GM12878 (cell line): Measurements from ENCODE around the gene PABPN1. TPM values are rescaled to one million over a fixed set of nuclear protein-coding genes. Genes with fewer than 3 reads are reported as not detected.

Experiments
- ATAC-seq: fragments of 200-7000 bp; cut with Tn5 transposase; 3 replicates; pipeline ENCODE4 v1.9.1; 2020; ENCODE audit warnings: mild to moderate bottlenecking, moderate library complexity
- BruUV-seq: library from RNA; stranded (reverse); fragments of 400-500 nt; replicated peaks from 2 replicates; lab custom pipeline; 2021; lab: Mats Ljungman, UMichigan
- CTCF ChIA-PET: fragments of 300-600 bp; sonication (Branson Sonifier 250); formaldehyde crosslinking; extraction: SDS; loops from one replicate; lab custom pipeline; 2021; ENCODE audit warnings: inconsistent platforms; lab: Yijun Ruan, JAX
- POLR2A ChIA-PET: fragments of 350-600 bp; formaldehyde crosslinking; extraction: SDS; loops from one replicate; lab custom pipeline; 2021; ENCODE audit warnings: inconsistent platforms; lab: Charles Lee
- RAD21 ChIA-PET: fragments of 300-600 bp; sonication (Branson Sonifier 250); formaldehyde crosslinking; loops from one replicate; lab custom pipeline; 2023; ENCODE audit warnings: antibody characterized with exemption; ENCODE audit not compliant: unreplicated experiment; lab: Charles Lee
- SMC1A ChIA-PET: fragments of 300-600 bp; sonication (Branson Sonifier 250); formaldehyde crosslinking; loops from one replicate; lab custom pipeline; 2023; ENCODE audit not compliant: unreplicated experiment, uncharacterized antibody; lab: Charles Lee
- DNase-seq: peaks from one replicate; pipeline ENCODE4 v3.0.0-alpha.2; 2011; ENCODE audit warnings: low read depth, low spot score
- FAIRE-seq: peaks from 3 replicates; lab custom pipeline; 2011; peaks lifted over from hg19 to GRCh38; lab: Jason Lieb, UNC
- H2AFZ ChIP-seq: 2 replicates; pipeline ENCODE4 v1.6.0; 2011; ENCODE audit warnings: low read depth, low read length, control low read depth; ENCODE audit not compliant: control insufficient read depth
- H3K27ac ChIP-seq: 2 replicates; pipeline ENCODE4 v1.5.1; 2011; ENCODE audit warnings: control low read depth; ENCODE audit not compliant: control insufficient read depth, insufficient read depth
- H3K27me3 ChIP-seq, 2 experiments: replicated peaks in 1 of 2; 2 replicates each; pipeline versions ENCODE4 v1.6.0 to v1.6.1; 2011; ENCODE audit warnings: low read length in 1 of 2; ENCODE audit not compliant: control insufficient read depth in 2 of 2, insufficient read depth in 2 of 2
- H3K36me3 ChIP-seq, 2 experiments: 2 replicates each; pipeline ENCODE4 v1.5.1; 2011; ENCODE audit warnings: low read length in 1 of 2; ENCODE audit not compliant: control insufficient read depth in 2 of 2, insufficient read depth in 2 of 2
- H3K4me1 ChIP-seq: 2 replicates; pipeline ENCODE4 v1.6.1; 2011; ENCODE audit warnings: mild to moderate bottlenecking, low read length, moderate library complexity, mixed read lengths; ENCODE audit not compliant: control insufficient read depth, insufficient read depth
- H3K4me2 ChIP-seq: 2 replicates; pipeline ENCODE4 v1.6.0; 2011; ENCODE audit warnings: control low read depth; ENCODE audit not compliant: control insufficient read depth, insufficient read depth
- H3K4me3 ChIP-seq: fragments of 200-600 bp; sonication (generic); 2 replicates; pipeline ENCODE4 v1.5.1; 2016
- H3K79me2 ChIP-seq: 2 replicates; pipeline ENCODE4 v1.6.0; 2011; ENCODE audit warnings: low read length; ENCODE audit not compliant: control insufficient read depth, insufficient read depth
- H3K9ac ChIP-seq: 2 replicates; pipeline ENCODE4 v1.8.0; 2011; ENCODE audit warnings: low read length, control low read depth, mixed read lengths; ENCODE audit not compliant: control insufficient read depth, insufficient read depth
- H3K9me3 ChIP-seq: replicated peaks from 3 replicates; pipeline ENCODE4 v1.5.1; 2011; ENCODE audit warnings: mild to moderate bottlenecking, low read length; ENCODE audit not compliant: control insufficient read depth, insufficient read depth
- H4K20me1 ChIP-seq: 2 replicates; pipeline ENCODE4 v1.6.0; 2011; ENCODE audit not compliant: control insufficient read depth, insufficient read depth
- BACH1 ChIP-seq: fragments of 450-650 bp; IDR thresholded peaks from 2 replicates; pipeline ENCODE4 v1.6.1; 2017; ENCODE audit warnings: mild to moderate bottlenecking, borderline replicate concordance
- BCL11A ChIP-seq: IDR thresholded peaks from 2 replicates; pipeline ENCODE4 v1.6.1; 2011; ENCODE audit warnings: low read depth, low read length
- BCL3 ChIP-seq: IDR thresholded peaks from 2 replicates; pipeline ENCODE4 v1.6.1; 2011; ENCODE audit warnings: borderline replicate concordance, low read depth, mild to moderate bottlenecking, moderate library complexity, low read length; ENCODE audit not compliant: insufficient read depth, poor library complexity, severe bottlenecking
- CBX5 ChIP-seq: sonication (generic); IDR thresholded peaks from 2 replicates; pipeline ENCODE4 v1.6.1; 2016; ENCODE audit warnings: low read depth, moderate library complexity, mild to moderate bottlenecking, inconsistent platforms
- CREB1 ChIP-seq: IDR thresholded peaks from 2 replicates; pipeline ENCODE4 v1.6.1; 2012; ENCODE audit warnings: low read depth, mild to moderate bottlenecking, inconsistent platforms
- EED ChIP-seq: sonication (generic); IDR thresholded peaks from 2 replicates; pipeline ENCODE4 v1.6.1; 2016; ENCODE audit warnings: antibody characterized with exemption, low read depth
- EGR1 ChIP-seq, 2 experiments: IDR thresholded peaks; 1 replicate in 1 of 2; 2 replicates in 1 of 2; pipeline ENCODE4 v1.6.1; 2011 to 2012; ENCODE audit warnings: low read depth in 2 of 2, low read length in 2 of 2, borderline replicate concordance in 1 of 2, mild to moderate bottlenecking in 1 of 2, moderate library complexity in 1 of 2
- EP300 ChIP-seq, 2 experiments: fragments of 150-350 bp in 1 of 2; IDR thresholded peaks; 2 replicates each; pipeline ENCODE4 v1.6.1; 2011 to 2012; ENCODE audit warnings: low read depth in 2 of 2, low read length in 2 of 2, borderline replicate concordance in 1 of 2, improper control_type of control experiment in 1 of 2, inconsistent platforms in 1 of 2; ENCODE audit not compliant: control insufficient read depth in 1 of 2
- ETV6 ChIP-seq, 2 experiments: fragments of 450-650 bp in 1 of 2; IDR thresholded peaks in 1 of 2; conservative IDR thresholded peaks in 1 of 2; 2 replicates each; pipeline ENCODE4 v1.6.1; 2014; ENCODE audit warnings: antibody characterized with exemption in 1 of 2, borderline replicate concordance in 1 of 2, low read depth in 1 of 2, mild to moderate bottlenecking in 1 of 2, moderate library complexity in 1 of 2
- EZH2 ChIP-seq: IDR thresholded peaks from 2 replicates; pipeline ENCODE4 v1.6.1; 2012; ENCODE audit warnings: low read depth, mild to moderate bottlenecking, control low read depth, inconsistent platforms, low read length, borderline replicate concordance; ENCODE audit not compliant: control insufficient read depth
- MTA2 ChIP-seq: fragments of 450-650 bp; IDR thresholded peaks from 2 replicates; pipeline ENCODE4 v1.6.1; 2016; ENCODE audit warnings: low read depth, mild to moderate bottlenecking, moderate library complexity
- MXI1 ChIP-seq: fragments of 150-350 bp; IDR thresholded peaks from 2 replicates; pipeline ENCODE4 v1.6.1; 2011; ENCODE audit warnings: low read depth, mild to moderate bottlenecking, inconsistent platforms, low read length, improper control_type of control experiment
- PKNOX1 ChIP-seq: fragments of 450-650 bp; IDR thresholded peaks from 2 replicates; pipeline ENCODE4 v1.6.1; 2016; ENCODE audit warnings: mild to moderate bottlenecking
- RB1 ChIP-seq: fragments of 450-650 bp; formaldehyde crosslinking; IDR thresholded peaks from 2 replicates; pipeline ENCODE4 v1.6.1; 2017; ENCODE audit warnings: mild to moderate bottlenecking, borderline replicate concordance
- SPI1 ChIP-seq: IDR thresholded peaks from 2 replicates; pipeline ENCODE4 v1.6.1; 2011; ENCODE audit warnings: low read depth, mild to moderate bottlenecking, low read length, moderate library complexity, borderline replicate concordance; ENCODE audit not compliant: insufficient read depth
- USF1 ChIP-seq: IDR thresholded peaks from 2 replicates; pipeline ENCODE4 v1.6.1; 2011; ENCODE audit warnings: borderline replicate concordance, low read depth, mild to moderate bottlenecking, moderate library complexity, mixed read lengths, low read length; ENCODE audit not compliant: insufficient read depth; ENCODE audit errors: extremely low read length
- WRNIP1 ChIP-seq: IDR thresholded peaks from 2 replicates; pipeline ENCODE4 v1.6.1; 2011; ENCODE audit warnings: low read depth, low read length, improper control_type of control experiment, borderline replicate concordance
- WGBS: methylation state at CpG from one replicate; pipeline ENCODE4 v1.1.6; 2016; ENCODE audit warnings: low lambda C conversion rate; ENCODE audit not compliant: insufficient replicate concordance, insufficient coverage; ENCODE audit errors: missing lambda C conversion rate; 5-methylcytosine and 5-hydroxymethylcytosine counted together
- in situ Hi-C: fragments of 300-500 bp; cut with MboI; formaldehyde crosslinking; loops from 9 replicates; pipeline ENCODE4 v1.14.3; 2018; ENCODE audit warnings: mixed read lengths
- intact Hi-C: fragments of 100-400 bp; cut with micrococcal nuclease; formaldehyde crosslinking; loops from one replicate; pipeline ENCODE4 v1.14.2; 2022; ENCODE audit not compliant: unreplicated experiment
- polyA plus RNA-seq, 11 experiments: library from polyadenylated mRNA; depleted of rRNA in 4 of 11; unstranded in 6 of 11; stranded (reverse) in 5 of 11; fragments of >200 nt; fragmentation: Nextera tagmentation in 4 of 11; fragmentation: Illumina TruSeq in 1 of 11; extraction: Ambion mirVana in 4 of 11; extraction: Trizol in 1 of 11; gene quantifications; 1 replicate in 1 of 11; 2 replicates in 10 of 11; pipeline versions ENCODE4 v1.2.1 to v1.2.3, GENCODE V29; 2011 to 2016; ENCODE audit warnings: inconsistent platforms in 2 of 11, missing spikeins in 2 of 11, low read depth in 1 of 11
- total RNA-seq, 4 experiments: library from RNA; depleted of rRNA in 3 of 4; stranded (reverse); fragments of >200 nt in 3 of 4; fragmentation: Illumina TruSeq in 1 of 4; extraction: Trizol in 1 of 4; gene quantifications; 2 replicates each; pipeline versions ENCODE4 v1.2.1 to v1.2.3, GENCODE V29; 2013 to 2021

Gene PABPN1
- total and polyA plus RNA-seq, 10 of the 15 experiments (the other 5 are each of a cell fraction or from before 2014, with no cell fraction given), result 31.3 to 248 (median 103) TPM

- Histone ChIP-seq H3K4me3 (no peak within 1 kb of the TSS), H3K27me3 (peaks cover 0 to 2% of the 10 kb centered on the region in 2 experiments; a peak in 1 of 4 replicates), H3K4me1 (no peaks in the 10 kb centered on the region), H4K20me1 (no peaks in the 10 kb centered on the region), H3K9me3 (no peaks in the 10 kb centered on the region), H3K27ac (no peak within 1 kb of the TSS), H3K4me2 (no peak within 1 kb of the TSS), H3K79me2 (no peaks in the 10 kb centered on the region), H3K9ac (no peak within 1 kb of the TSS), H3K36me3 (no peaks in the 10 kb centered on the region), H2AFZ (no peak within 1 kb of the TSS)
- FAIRE-seq (no peak), ATAC-seq (no peak), DNase-seq (no peak)
- in situ Hi-C loops (no loop called here), intact Hi-C loops (no loop called here)
- RAD21 ChIA-PET, result no interaction called here
- CTCF ChIA-PET, result no interaction called here
- BruUV-seq, result no TSS peak
- SMC1A ChIA-PET, result no interaction called here
- TF ChIP-seq MTA2 (no peak), WRNIP1 (no peak), EP300 (IDR thresholded peaks at IDR 0.05; ENCODE audit: borderline replicate concordance in 1 of 2, control insufficient read depth in 1 of 2, low read depth in 2 of 2, low read length in 2 of 2) (no peak), CREB1 (no peak), BCL3 (no peak), ETV6 (conservative IDR thresholded peaks at IDR 0.05 in 1 of 2, IDR thresholded peaks at IDR 0.05 in 1 of 2; ENCODE audit: borderline replicate concordance in 1 of 2, low read depth in 1 of 2) (no peak), MXI1 (no peak), USF1 (no peak), RB1 (no peak), BACH1 (no peak), BCL11A (no peak), EGR1 (IDR thresholded peaks at IDR 0.05; ENCODE audit: borderline replicate concordance in 1 of 2, low read depth in 2 of 2, low read length in 2 of 2) (no peak), EED (no peak), CBX5 (no peak), EZH2 (no peak), PKNOX1 (no peak), SPI1 (no peak)
- POLR2A ChIA-PET, result no interaction called here
- WGBS, result 17% methylated on average over 2 of the region's 2 CpGs
Observed at GRCh38 chr14:23372509-23372908, 51.3 kb downstream of the PABPN1 start, which contains the start of gene IL25. Gene IL25, plus strand, starts transcription at chr14:23372809.
